ENCODE results near the gene STIL. TPM values are rescaled to one million over a fixed set of nuclear protein-coding genes. Genes with fewer than 3 reads are reported as not detected.

Gene STIL
- total and polyA plus RNA-seq, 4 donors: 0.26 to 20.5 (median 0.75) TPM

GRCh38 chr1:47302472-47302871 lies 11.5 kb downstream of the STIL start (continued):
- TF ChIP-seq CTCF (IDR thresholded peaks at IDR 0.05; ENCODE audit: low read depth, low read length, missing input control) (no peak), RXRA (IDR thresholded peaks at IDR 0.05) (no peak), EGR1 (IDR thresholded peaks at IDR 0.05; ENCODE audit: low read depth in 2 of 2) (no peak), FOXA1 (IDR thresholded peaks at IDR 0.05) (no peak), FOXA2 (IDR thresholded peaks at IDR 0.05) (no peak), GABPA (IDR thresholded peaks at IDR 0.05 in 1 of 2, conservative IDR thresholded peaks at IDR 0.05 in 1 of 2) (no peak), NR2F2 (IDR thresholded peaks at IDR 0.05) (no peak), SP1 (IDR thresholded peaks at IDR 0.05) (no peak), HNF4G (IDR thresholded peaks at IDR 0.05) (no peak)
- TF ChIP-seq, protein P1, sequence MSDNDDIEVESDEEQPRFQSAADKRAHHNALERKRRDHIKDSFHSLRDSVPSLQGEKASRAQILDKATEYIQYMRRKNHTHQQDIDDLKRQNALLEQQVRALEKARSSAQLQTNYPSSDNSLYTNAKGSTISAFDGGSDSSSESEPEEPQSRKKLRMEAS (IDR thresholded peaks at IDR 0.05): no peak

- Histone ChIP-seq H3K27ac (ENCODE audit: low read depth in 1 of 2, low read length in 2 of 2) (no peak overlapping the region), H3K4me1 (ENCODE audit: control insufficient read depth in 4 of 4, insufficient read depth in 4 of 4, low read length in 3 of 4) (no peaks in the 10 kb centered on the region), H3K4me3 (ENCODE audit: low read depth in 1 of 3, low read length in 3 of 3) (no peak overlapping the region), H3K9ac (ENCODE audit: low read depth in 1 of 2, low read length in 2 of 2) (no peak overlapping the region), H3K9me3 (ENCODE audit: control insufficient read depth in 4 of 4, low read length in 3 of 4) (no peaks in the 10 kb centered on the region), H3K36me3 (ENCODE audit: control insufficient read depth in 4 of 4, insufficient read depth in 3 of 4, low read depth in 1 of 4, low read length in 3 of 4) (no peaks in the 10 kb centered on the region), H3K27me3 (ENCODE audit: control insufficient read depth in 4 of 4, insufficient read depth in 4 of 4, low read length in 3 of 4) (no peaks in the 10 kb centered on the region)
- TF ChIP-seq SP1 (IDR thresholded peaks at IDR 0.05): no peak
- TF ChIP-seq GABPA (IDR thresholded peaks at IDR 0.05 in 1 of 2, conservative IDR thresholded peaks at IDR 0.05 in 1 of 2): no peak
- TF ChIP-seq TAF1 (conservative IDR thresholded peaks at IDR 0.05): no peak
- TF ChIP-seq CTCF (IDR thresholded peaks at IDR 0.05; ENCODE audit: low read depth, low read length, missing input control): no peak
- TF ChIP-seq YY1 (IDR thresholded peaks at IDR 0.05): no peak
- no peak for TF ChIP-seq HNF4A (conservative IDR thresholded peaks at IDR 0.05)
- TF ChIP-seq FOXA2 (IDR thresholded peaks at IDR 0.05): no peak
- no peak for TF ChIP-seq NR2F2 (IDR thresholded peaks at IDR 0.05)
- TF ChIP-seq RXRA (IDR thresholded peaks at IDR 0.05): no peak
- TF ChIP-seq, protein P2, sequence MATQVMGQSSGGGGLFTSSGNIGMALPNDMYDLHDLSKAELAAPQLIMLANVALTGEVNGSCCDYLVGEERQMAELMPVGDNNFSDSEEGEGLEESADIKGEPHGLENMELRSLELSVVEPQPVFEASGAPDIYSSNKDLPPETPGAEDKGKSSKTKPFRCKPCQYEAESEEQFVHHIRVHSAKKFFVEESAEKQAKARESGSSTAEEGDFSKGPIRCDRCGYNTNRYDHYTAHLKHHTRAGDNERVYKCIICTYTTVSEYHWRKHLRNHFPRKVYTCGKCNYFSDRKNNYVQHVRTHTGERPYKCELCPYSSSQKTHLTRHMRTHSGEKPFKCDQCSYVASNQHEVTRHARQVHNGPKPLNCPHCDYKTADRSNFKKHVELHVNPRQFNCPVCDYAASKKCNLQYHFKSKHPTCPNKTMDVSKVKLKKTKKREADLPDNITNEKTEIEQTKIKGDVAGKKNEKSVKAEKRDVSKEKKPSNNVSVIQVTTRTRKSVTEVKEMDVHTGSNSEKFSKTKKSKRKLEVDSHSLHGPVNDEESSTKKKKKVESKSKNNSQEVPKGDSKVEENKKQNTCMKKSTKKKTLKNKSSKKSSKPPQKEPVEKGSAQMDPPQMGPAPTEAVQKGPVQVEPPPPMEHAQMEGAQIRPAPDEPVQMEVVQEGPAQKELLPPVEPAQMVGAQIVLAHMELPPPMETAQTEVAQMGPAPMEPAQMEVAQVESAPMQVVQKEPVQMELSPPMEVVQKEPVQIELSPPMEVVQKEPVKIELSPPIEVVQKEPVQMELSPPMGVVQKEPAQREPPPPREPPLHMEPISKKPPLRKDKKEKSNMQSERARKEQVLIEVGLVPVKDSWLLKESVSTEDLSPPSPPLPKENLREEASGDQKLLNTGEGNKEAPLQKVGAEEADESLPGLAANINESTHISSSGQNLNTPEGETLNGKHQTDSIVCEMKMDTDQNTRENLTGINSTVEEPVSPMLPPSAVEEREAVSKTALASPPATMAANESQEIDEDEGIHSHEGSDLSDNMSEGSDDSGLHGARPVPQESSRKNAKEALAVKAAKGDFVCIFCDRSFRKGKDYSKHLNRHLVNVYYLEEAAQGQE (IDR thresholded peaks at IDR 0.05): no peak
- TF ChIP-seq JUND (IDR thresholded peaks at IDR 0.05): no peak
- TF ChIP-seq ATF3 (IDR thresholded peaks at IDR 0.05): no peak
- no peak for TF ChIP-seq RAD21 (IDR thresholded peaks at IDR 0.05)
- no peak for TF ChIP-seq FOXA1 (IDR thresholded peaks at IDR 0.05)
- no peak for DNase-seq (ENCODE audit: low spot score)
These were observed 15.8 kb downstream of the STIL start for GRCh38 chr1:47298025-47298699.

Data from liver (tissue), 9 donors.